ENCODE data around the gene CST3. TPM values are rescaled to one million over a fixed set of nuclear protein-coding genes. Genes with fewer than 3 reads are reported as not detected.
A peak's percentile ranks its signal among the peaks of the same experiment; 100 is the strongest.

The CST3 gene
- total RNA-seq, 4 donors from 2014 or later: 1,253 to 2,184 (median 1,709) TPM

DNA sequence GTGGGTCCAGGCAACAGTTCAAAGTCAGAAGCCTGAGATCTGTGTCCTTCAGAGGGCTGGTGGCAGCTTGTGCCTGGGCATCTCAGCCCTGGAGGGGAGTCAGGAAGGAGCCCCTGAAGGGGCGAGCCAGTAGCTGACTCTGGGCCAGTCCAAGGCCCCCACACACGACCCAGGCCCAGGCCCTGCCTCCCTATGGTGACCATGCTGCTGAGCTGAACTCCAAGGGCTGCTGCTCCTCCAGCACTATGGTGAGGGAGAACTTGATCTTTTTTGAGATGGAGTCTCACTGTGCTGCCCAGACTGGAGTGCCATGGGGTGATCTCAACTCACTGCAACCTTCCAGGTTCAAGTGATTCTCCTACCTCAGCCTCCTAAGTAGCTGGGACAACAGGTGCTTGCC is 15.2 kb upstream of the CST3 start:
- Histone ChIP-seq H3K4me1 (peaks cover 19 to 42% (median 34%) of the 10 kb centered on the region in 4 donors), H3K4me3 (no peak overlapping the region), H3K27ac (replicated peaks in 1 of 4) (peak overlapping the region in 1 of 4 donors; percentile 28), H3K9me3 (no peaks in the 10 kb centered on the region), H3K36me3 (no peaks in the 10 kb centered on the region), H3K27me3 (peaks cover 0 to 15% (median 0%) of the 10 kb centered on the region in 4 donors)
- intact Hi-C loops (cut with DNase I): no loop called here
- WGBS: 40% methylated on average over 1 of the region's 2 CpGs
- TF ChIP-seq, protein P1, sequence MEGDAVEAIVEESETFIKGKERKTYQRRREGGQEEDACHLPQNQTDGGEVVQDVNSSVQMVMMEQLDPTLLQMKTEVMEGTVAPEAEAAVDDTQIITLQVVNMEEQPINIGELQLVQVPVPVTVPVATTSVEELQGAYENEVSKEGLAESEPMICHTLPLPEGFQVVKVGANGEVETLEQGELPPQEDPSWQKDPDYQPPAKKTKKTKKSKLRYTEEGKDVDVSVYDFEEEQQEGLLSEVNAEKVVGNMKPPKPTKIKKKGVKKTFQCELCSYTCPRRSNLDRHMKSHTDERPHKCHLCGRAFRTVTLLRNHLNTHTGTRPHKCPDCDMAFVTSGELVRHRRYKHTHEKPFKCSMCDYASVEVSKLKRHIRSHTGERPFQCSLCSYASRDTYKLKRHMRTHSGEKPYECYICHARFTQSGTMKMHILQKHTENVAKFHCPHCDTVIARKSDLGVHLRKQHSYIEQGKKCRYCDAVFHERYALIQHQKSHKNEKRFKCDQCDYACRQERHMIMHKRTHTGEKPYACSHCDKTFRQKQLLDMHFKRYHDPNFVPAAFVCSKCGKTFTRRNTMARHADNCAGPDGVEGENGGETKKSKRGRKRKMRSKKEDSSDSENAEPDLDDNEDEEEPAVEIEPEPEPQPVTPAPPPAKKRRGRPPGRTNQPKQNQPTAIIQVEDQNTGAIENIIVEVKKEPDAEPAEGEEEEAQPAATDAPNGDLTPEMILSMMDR (IDR thresholded peaks at IDR 0.05): no peak
- TF ChIP-seq EP300 (IDR thresholded peaks at IDR 0.05): no peak
- no peak for TF ChIP-seq POLR2A (IDR thresholded peaks at IDR 0.05; ENCODE audit: low read depth)
- no peak for TF ChIP-seq POLR2AphosphoS5 (IDR thresholded peaks at IDR 0.05)
- DNase-seq (ENCODE audit: extremely low spot score): peak; percentile 29

DNA sequence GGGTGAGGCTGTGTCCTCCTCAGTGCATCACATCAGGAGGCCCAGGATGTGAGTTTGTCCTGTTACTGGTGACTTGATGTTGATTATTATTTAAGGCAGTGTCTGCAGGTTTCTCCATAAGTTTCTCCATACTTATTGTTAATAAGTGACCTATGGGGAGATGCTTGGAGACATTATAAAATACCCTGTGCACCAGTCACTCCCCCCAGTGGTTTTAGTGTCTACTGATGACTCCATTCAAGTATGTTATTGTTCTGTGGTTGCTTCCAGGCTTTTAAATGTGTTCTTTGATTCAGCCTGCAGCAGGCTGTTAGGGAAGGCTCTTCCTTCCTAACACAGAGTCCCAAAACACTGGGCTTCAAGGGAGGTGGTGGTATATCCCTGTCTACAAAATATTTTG is 14.6 kb upstream of the CST3 start:
- no peak for TF ChIP-seq POLR2AphosphoS5 (IDR thresholded peaks at IDR 0.05)
- no peak for TF ChIP-seq EP300 (IDR thresholded peaks at IDR 0.05)
- no peak for TF ChIP-seq POLR2A (IDR thresholded peaks at IDR 0.05; ENCODE audit: low read depth)
- TF ChIP-seq, protein P1 (IDR thresholded peaks at IDR 0.05): no peak
- peaks cover 19 to 42% (median 34%) of the 10 kb centered on the region in 4 donors for H3K4me1 ChIP-seq
- H3K27me3 ChIP-seq: peaks cover 0 to 15% (median 0%) of the 10 kb centered on the region in 4 donors
- no peak overlapping the region for H3K4me3 ChIP-seq
- H3K27ac ChIP-seq (replicated peaks in 1 of 4): no peak overlapping the region
- DNase-seq (ENCODE audit: extremely low spot score): peak; percentile 34
- H3K36me3 ChIP-seq: no peaks in the 10 kb centered on the region
- H3K9me3 ChIP-seq: no peaks in the 10 kb centered on the region
- intact Hi-C loops (cut with DNase I): no loop called here

DNA sequence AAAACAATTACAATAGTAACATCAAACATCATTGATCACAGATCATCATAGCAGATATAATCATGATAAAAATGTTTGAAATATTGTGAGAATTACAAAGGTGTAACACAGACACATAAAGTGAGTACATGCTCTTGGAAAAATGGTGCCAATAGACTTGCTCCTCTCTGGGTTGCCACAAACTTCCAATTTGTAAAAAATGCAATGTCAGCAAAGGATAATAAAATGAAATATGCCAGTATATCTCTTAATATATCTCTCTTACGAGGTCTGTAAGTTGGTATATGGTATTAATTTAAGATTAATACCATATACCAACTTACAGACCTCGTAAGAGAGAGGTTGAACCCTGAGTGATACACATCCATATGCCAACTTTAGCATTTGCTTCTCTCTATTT is 13.4 kb upstream of the CST3 start:
- no peak for DNase-seq (ENCODE audit: extremely low spot score)
- TF ChIP-seq EP300 (IDR thresholded peaks at IDR 0.05) (no peak), POLR2A (IDR thresholded peaks at IDR 0.05; ENCODE audit: low read depth) (no peak), POLR2AphosphoS5 (IDR thresholded peaks at IDR 0.05) (no peak)
- TF ChIP-seq, protein P1 (IDR thresholded peaks at IDR 0.05): no peak
- 86% methylated on average over 2 of the region's 2 CpGs for WGBS
- Histone ChIP-seq H3K27ac (replicated peaks in 1 of 4) (no peak overlapping the region), H3K4me1 (peaks cover 16 to 37% (median 30%) of the 10 kb centered on the region in 4 donors), H3K36me3 (no peaks in the 10 kb centered on the region), H3K27me3 (peaks cover 0 to 15% (median 0%) of the 10 kb centered on the region in 4 donors), H3K4me3 (no peak overlapping the region), H3K9me3 (no peaks in the 10 kb centered on the region)
- intact Hi-C loops (cut with DNase I): no loop called here

DNA sequence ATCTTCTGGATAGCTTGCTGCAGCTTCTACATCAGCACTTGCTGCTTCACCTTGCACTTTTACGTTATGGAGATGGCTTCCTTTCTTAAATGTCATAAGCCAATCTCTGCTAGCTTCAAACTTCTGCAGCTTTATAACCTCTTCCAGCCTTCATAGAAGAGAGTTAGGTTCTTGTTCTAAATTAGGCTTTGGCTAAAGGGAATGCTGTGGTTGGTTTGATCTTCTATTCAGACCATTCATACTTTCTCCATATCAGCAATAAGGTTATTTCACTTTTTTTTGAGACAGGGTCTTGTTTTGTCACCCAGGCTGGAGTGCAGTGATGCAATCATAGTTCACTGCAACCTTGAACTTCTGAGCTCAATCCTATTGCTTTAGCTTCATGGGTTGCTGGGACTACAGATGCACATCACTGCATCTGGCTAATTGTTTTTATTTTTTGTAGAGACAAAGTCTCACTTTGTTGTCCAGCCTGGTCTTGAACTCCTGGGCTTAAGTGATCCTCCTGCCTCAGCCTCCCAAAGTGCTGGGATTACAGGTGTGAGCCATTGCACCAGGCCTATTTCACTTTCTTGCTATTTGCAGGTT is 12.2 kb upstream of the CST3 start:
- peaks cover 10 to 25% (median 19%) of the 10 kb centered on the region in 4 donors for H3K4me1 ChIP-seq
- no peak for TF ChIP-seq POLR2A (IDR thresholded peaks at IDR 0.05; ENCODE audit: low read depth)
- TF ChIP-seq, protein P1 (IDR thresholded peaks at IDR 0.05): no peak
- TF ChIP-seq EP300 (IDR thresholded peaks at IDR 0.05): no peak
- TF ChIP-seq POLR2AphosphoS5 (IDR thresholded peaks at IDR 0.05): no peak
- H3K4me3 ChIP-seq: no peak overlapping the region
- no peaks in the 10 kb centered on the region for H3K36me3 ChIP-seq
- H3K9me3 ChIP-seq: no peaks in the 10 kb centered on the region
- no peak for DNase-seq (ENCODE audit: extremely low spot score)
- intact Hi-C loops (cut with DNase I): no loop called here
- H3K27ac ChIP-seq (replicated peaks in 1 of 4): no peak overlapping the region
- WGBS: 95% methylated on average over 1 of the region's 1 CpG
- peaks cover 0 to 7% (median 0%) of the 10 kb centered on the region in 4 donors for H3K27me3 ChIP-seq

DNA sequence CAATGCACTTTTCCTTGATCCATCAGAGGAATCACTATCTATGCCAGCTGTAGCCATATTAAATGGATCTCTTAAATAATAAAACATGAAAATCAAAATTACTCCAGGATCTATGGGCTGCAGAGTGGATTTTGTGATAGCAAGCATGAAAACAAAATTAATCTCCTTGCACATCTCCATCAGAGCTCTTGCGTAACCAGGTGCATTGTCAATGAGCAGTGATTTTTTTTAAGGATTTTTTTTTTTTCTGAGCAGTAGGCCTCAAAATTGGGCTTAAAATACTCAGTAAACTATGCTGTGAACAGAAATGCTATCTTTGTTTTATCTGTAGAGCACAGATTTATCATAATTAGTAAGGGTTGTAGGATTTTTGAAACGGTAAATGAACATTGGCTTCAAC is 11.5 kb upstream of the CST3 start:
- intact Hi-C loops (cut with DNase I): no loop called here
- no peak overlapping the region for H3K27ac ChIP-seq (replicated peaks in 1 of 4)

More for the DNA sequence above, 11.5 kb upstream of the CST3 start:
- Histone ChIP-seq H3K36me3 (no peaks in the 10 kb centered on the region), H3K4me1 (peaks cover 10 to 18% (median 12%) of the 10 kb centered on the region in 4 donors), H3K27me3 (peaks cover 0 to 7% (median 0%) of the 10 kb centered on the region in 4 donors), H3K9me3 (no peaks in the 10 kb centered on the region), H3K4me3 (no peak overlapping the region)
- TF ChIP-seq, protein P1 (IDR thresholded peaks at IDR 0.05): no peak
- no peak for TF ChIP-seq POLR2AphosphoS5 (IDR thresholded peaks at IDR 0.05)
- TF ChIP-seq POLR2A (IDR thresholded peaks at IDR 0.05; ENCODE audit: low read depth): no peak
- no peak for TF ChIP-seq EP300 (IDR thresholded peaks at IDR 0.05)
- 92% methylated on average over 2 of the region's 2 CpGs for WGBS
- DNase-seq (ENCODE audit: extremely low spot score): no peak
